ENCODE results near the gene RAD51B.
"Not testable (repeated sequence)": the region's sequence is repeated elsewhere in the genome, so short reads cannot be mapped to it uniquely, and the experiment has no call there.

The RAD51B gene

DNA sequence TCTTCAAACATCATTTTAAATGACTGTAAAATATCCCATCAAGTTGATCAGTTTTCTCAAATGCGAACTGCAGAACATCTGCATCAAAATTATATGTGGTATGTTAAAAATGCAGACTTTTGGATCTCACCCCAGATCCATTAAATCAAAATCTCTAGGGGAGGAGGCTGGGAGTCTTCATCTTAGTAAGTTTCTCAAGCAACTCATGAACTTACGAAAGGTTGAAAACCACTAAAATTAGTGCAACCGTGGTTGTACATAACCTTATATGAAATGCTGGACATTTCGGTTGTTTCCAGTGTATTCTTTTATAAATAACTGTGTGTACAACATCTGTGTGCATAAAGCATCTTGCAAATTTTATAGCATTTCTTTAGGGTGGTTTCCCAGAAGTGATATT lies 934.1 kb downstream of the RAD51B start:
- DNase-seq (ENCODE audit: low read depth) = no peak

DNA sequence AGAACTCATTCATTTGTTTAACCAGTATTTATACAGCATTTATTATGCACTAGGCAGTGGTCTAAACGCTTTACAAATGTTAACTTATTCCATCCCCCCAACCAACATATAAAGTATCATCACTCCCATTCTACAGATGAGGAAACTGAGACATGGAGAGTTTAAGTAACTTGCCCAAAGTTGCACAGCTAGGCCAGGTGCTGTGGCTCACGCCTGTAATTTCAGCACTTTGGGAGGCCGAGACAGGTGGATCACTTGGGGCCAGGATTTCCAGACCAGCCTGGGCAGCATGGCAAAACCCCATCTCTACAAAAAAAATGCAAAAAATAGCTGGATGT lies 935.4 kb downstream of the RAD51B start:
- DNase-seq (ENCODE audit: low read depth) = no peak

DNA sequence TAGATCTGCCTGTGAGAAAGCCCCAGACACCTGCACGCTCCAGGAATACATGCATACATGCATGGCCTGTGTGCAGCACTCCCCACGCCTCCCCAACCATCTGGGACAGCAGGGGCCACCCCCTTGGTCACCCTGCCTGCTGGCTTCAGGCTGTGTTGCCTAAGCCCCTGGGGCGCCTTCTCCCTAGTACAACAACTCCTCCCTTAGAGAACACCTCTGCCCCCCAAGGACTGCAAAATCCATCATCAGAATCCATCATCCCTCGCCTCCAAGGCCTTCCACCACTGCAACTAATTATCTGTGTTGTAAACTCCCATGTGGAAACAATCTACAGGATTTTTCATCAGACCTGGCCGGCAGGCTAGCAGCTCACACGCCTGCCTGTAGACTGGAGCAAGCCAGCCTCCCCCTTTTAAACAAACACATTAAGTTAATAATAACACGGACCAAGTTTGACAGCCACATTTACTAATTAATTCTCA lies 936.5 kb downstream of the RAD51B start:
- DNase-seq (ENCODE audit: low read depth) = no peak

DNA sequence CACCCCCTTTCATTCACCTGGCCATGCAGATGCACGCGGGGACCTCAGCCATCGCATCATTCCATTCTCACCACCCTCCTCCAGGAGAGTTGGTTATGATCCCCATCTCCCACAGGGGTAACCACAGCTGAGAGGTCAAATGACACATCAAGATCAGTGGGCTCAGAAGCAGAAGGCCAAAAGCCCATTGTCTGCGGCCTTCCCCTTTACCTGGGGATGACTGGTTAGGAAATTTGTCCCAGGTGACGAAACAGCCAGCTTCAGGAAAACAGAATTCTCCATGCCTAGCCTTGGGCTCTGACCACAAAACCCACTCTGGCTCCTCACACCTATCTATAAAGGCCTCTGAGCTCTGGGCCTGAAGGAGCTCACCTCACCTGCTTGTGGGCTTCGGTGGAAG lies 937.2 kb downstream of the RAD51B start:
- DNase-seq (ENCODE audit: low read depth) = no peak

DNA sequence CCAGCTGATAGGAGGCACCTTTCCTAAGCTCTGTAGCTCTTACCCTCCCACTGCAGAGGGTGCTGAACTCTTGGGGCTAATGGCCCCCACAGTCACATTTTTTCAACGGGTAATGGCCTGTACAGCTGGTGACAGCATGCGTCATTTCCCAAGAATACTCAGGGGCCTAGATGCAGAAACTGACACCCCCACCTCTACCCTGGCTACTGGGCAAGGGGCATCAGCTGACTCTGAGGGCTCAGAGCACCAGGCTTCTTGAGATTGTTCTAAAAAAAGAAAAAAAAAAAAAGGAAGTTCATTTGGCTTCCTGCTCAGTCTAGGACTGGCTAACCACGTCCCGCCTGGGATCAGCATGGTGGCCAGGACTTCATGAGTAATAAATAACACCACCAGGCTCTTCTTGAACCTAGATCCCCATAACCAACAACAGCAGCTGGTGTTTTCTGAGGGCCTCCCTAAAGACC lies 938.1 kb downstream of the RAD51B start:
- DNase-seq (ENCODE audit: low read depth) = no peak

DNA sequence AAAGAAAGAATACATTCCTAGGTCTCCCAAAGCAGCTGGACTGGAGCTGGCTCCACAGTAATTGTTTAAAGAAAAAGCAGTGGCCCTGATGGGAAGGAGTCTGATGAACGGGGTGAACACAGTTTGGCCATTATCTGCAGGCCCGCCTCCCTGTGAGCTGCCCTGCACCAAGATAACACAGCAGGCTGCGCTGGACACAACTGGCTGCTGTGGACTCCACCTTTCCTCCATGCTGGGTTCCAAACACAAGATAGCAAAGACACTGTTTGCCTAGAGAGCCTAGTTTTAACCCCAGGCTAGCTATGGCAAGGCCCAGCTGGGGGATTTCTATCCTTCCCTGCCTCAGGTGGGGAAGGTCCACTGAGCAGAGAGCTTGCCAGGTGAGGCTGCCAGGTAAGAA lies 938.7 kb downstream of the RAD51B start:
- DNase-seq (ENCODE audit: low read depth) = no peak

DNA sequence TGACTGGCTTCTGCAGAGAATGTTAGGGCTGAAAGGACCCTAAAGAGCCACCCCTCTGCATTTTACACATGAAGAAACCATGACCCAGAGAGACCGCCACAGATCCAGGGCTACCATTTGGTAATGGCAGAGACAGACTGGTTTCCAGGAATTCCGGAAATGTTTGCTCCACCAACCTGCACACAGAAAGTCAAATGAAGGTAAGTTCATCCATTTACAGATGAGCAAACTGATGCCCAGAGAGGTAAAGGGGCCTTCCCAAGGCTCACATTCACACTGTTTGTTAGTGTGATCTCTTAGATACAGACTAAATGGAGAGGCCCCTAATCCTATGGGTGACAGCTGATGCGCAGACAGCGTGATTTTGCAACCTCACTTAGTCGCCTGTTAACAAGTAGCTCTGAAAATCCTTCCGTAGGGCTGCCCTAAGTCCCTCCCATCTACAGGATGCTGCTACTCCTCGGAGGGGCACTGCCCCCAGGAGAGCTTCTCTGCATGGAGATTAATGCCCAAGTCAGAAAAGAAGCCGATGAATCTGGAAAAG lies 939.5 kb downstream of the RAD51B start:
- no peak for DNase-seq (ENCODE audit: low read depth)

DNA sequence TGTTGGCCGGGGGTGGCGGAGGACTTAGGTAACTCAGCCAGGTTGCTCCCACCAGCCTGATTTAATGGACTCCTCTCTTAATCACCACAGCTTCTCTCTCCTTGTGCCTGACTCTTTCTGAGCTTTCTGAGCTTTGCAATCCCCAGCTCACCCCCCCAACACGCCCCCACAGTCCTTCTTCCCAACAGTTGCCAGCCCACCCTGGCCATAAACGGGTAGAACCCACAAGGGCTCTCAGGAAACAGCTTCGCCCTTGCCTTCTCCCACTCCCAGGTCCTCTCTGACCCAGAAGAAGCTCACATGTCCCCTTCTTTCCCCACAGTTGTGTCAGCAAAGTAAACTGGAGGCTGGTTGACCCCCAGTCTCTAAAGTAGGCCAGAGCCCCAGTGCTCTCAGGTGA lies 940.4 kb downstream of the RAD51B start:
- no peak for DNase-seq (ENCODE audit: low read depth)

DNA sequence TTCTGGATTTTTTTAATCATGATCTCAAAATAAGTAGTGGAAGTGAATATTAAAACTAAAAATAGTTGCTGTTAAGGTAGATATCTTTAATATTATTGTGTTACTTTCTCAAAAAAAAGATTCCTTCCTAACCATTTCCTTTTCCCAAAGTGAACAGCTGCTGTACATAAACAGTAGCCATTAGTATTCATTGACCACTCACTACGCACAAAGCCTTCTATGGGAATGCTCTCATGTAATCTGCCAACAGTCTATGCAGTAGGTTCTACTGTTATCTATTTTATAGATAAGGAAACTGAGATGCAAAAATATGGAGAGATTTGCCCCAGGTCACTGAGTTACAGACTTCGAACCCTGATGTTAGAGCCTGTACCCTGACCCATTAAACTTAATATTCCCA lies 941.2 kb downstream of the RAD51B start:
- DNase-seq (ENCODE audit: low read depth) = no peak

DNA sequence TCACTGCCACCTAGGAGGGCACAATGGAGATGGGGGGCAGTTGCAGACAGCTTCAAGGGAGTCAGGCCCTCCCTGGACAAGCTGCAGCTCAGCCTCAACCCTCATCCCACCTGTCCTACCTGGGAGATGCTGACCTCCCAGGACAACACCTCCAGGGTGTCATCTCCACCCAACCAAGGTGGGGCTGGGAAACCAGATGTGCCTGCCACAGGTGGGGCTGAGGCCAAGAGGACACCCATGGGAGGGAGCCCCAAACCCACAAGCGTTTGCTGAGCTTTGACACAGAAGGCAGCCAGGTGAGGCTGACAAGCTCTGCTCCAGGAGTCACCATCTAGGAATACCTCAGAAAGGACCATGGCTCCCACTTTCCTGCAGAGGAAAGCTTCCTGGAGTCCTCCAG lies 941.8 kb downstream of the RAD51B start:
- no peak for DNase-seq (ENCODE audit: low read depth)

DNA sequence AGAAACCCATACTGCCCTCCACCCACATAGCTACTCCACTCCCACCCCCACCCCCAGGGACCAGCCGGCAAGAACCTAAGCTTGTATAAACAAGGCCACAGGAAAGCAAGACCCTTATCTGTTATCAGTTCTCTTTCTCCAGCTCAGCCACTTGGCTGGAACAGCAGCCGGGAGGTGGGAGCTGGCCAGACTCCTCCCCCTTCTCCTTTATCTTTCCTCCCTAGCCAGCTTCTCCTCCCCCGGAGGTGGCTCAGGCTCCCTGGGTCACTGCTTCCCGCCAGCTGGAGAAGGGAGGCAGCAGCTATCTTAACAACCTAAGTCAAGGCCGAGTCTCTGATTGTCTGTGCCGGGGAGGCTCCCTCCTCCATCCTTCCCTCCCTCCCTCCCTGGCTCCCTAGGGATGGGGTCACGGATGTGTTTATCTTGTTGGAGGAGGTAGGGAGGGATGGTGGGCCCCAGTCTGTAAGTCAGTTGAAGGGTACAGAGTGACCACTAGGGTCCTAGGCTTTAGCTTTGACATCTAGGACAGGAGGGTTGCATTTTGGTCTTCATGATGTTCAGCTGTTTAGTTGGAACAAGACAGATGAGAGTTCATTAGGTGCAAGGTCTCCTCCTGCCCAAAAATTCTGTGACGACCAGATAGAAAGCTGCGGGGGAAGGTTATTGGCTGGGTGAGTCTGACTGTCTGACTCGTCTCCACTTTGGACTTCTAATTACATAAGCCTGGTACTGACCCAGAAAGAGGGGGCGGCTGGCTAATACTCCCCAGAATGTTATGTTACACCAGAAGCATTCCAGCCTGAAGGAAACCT lies 943.6 kb downstream of the RAD51B start:
- no peak for DNase-seq (ENCODE audit: low read depth)

DNA sequence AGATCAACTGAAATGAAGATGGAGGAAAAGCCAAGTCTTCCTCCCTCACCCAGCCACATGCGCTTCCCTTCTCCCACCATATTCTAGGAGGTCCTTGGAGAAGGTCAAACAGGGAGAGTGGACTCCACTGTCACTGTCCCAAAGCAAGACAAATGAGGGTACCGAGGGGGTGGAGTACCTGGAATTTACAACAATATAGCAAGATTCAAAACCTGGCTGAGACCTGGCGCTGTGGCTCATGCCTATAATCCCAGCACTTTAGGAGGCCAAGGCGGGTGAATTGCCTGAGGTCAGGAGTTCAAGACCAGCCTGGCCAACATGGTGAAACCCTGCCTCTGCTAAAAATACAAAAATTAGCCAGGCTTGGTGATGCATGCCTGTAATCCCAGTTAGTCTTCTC lies 944.3 kb downstream of the RAD51B start:
- not testable (repeated sequence) for DNase-seq (ENCODE audit: low read depth)

DNA sequence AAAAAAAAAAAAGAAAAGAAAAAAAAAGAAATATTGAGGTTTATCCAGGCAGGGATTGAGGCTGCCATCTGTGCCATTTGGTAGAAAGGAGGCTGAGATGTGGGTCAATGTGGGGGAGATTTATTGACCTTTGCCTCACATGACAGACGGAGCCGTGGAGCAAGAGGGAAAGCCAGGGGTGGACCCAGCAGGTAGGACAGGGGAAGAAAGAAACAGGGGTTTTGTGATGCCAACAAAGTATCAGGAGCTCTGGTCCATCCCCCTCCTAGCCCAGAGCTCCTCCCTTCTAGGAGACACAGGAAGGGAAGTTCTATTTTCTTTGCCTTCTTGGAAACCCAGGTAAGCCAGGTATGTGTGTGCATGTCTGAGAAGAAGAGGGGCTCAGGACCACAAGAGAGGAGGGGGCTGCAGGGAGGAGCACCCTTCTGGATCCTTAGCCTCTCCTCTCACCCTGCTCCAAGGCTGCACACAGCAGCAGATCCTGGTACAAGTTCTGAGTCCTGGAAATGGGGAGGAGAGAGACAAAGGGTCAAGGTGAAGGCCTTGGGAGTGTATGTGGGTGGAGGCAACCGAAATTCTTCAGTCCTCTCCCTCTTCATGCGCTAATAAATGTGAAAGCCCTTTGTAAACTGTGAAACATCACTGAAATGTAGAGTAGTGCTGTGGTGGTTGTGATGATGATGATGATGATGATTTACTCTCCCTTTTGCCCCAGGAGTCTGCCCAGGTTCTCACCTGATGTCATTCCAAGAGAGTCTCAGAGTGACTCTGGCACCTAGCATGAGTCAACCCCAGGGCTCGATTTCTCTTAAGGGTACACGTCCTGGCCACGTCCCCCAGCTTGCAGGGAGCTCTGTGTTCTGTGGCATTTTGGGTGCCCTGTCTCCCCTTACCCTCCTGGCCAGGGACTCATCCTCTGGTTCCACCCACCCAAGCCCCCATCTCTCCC lies 947.0 kb downstream of the RAD51B start:
- no peak for DNase-seq (ENCODE audit: low read depth)

DNA sequence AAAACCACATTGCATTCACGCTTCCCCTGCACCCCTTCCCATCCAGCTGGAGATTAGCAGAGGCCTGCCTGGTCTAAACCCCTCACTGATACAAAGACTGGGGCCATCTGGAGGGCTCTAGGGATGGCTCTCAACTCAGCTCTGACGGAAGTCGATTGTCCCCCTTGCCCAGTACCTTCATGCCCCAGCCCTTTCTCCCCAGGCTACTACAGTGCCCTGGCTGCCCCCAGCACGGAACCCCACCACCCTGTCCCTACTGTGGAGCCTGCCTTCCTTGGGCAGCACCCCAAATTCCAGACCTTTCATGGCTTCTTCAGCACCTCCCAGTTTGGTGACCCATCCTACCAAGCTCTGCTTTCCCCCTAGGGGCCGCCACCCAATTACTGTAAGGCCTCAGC lies 947.7 kb downstream of the RAD51B start:
- no peak for DNase-seq (ENCODE audit: low read depth)

DNA sequence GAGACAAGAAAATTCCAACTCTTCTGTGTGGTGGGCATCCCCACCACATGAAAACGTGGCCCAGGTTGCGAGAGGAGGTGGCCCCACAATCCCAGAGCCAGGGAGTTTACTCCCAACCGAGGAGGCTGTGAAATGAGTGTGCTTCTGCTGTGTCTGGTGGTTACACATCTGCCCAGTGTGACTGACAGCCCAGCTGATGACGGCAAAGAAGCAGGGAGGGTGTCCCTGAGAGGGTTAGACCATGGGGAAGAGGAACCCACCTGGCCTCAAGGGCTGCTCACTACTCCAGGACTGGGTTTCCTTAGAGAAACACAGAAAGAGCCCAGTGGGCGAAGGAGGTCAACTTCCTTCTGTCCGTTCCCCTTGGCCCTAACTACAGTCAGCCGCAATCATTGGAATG lies 948.7 kb downstream of the RAD51B start:
- no peak for DNase-seq (ENCODE audit: low read depth)

DNA sequence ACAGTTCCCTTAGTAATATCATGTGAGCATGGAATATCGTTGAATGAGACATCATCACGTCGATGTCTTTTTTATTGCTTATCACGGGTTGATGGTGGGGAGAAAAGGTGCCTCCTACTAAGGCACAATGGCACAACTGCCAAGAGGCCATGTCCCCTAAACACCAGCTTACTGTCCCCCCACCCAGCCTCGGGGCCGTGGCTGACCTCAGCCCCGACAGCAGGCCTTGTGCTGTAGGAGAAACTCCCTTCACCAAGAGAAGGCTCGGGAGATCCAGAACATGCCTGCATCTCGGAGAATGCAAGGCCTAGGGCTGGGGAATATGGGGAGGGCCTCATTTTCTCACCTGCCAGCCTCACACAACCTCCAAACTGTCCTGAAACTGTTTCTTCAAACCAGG lies 950.5 kb downstream of the RAD51B start:
- no peak for DNase-seq (ENCODE audit: low read depth)

DNA sequence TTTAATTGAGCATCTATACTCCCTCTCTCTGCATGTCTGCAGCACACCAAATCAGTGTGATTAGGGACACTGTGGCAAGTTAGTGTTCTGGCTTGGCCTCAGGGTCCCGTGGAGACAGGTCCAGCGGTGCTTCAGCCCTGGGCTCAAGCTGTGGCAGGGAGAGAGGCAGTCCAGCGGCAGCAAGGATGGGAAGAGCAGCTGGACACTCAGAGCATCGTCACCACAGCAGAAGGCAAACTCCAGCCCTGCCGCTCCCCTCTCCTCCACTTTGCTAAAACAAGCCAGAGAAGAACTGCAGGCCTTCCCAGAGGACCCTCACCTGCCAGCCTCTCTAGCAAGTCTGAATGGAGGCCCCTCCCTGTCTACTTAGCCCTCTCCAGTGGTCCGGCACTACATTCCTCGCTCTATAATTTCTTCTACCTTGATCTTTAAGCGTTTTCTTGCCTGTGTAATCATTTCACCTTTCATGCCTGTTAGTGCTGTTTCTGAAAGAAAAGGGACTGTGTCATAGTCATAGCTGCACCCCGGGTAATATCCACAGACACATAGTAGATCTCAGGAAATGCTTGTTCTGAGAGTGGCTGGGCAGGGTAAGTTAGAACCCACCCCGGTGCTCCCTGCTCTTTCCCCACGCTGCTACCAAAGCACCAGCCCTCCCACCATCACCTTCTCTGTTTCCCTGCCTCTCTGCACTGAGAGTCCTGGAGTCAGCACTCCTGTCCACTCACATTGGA lies 951.1 kb downstream of the RAD51B start:
- no peak for DNase-seq (ENCODE audit: low read depth)

DNA sequence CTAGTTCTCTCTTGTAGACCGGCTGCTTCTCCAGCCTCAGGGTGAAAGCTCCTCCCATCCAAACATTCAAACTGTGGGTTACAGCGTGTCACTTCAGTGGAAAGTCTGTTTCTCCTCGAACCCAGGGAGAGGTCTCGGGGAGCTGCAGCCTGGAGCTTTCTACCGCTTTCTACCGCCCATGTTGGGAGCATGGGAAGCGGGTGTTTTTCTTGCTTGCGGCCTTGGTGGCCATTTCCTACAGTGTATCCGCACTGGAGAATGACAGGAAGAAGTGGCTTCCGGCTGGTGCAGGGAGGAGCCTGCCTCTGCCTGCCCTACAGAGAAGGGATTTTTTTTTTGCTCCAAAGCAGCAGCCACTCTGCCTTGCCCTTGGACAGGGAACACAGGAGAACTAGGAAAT lies 952.1 kb downstream of the RAD51B start:
- DNase-seq (ENCODE audit: low read depth) = no peak

DNA sequence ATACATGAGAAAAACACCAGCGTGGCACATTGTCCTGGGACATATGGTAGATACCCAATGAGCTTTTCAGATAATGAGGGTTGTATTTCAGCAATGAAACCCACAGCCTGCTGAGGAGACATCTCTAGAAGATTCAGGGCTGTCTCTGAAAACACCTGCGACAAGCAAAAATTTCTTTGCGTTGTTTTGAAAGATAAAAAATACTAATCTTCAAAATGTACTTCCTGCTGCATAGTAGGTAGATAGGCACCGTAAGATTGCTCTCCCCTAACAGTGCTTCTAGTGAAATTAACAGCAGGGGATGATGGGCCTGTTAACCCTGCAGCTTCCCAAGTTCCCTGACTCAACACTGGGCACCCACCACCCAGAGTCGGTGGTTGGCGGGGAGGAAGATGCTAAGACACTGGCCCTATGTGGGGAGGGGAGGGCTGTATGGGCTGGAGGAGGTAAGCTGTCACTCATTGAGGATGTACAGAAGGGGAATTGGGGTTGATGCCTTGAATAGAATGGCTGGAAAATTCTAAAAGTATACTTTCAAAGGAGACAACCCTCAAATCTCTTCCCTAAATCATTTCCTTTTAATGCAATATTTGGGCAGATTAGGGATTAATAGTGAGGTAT lies 953.3 kb downstream of the RAD51B start:
- no peak for DNase-seq (ENCODE audit: low read depth)

DNA sequence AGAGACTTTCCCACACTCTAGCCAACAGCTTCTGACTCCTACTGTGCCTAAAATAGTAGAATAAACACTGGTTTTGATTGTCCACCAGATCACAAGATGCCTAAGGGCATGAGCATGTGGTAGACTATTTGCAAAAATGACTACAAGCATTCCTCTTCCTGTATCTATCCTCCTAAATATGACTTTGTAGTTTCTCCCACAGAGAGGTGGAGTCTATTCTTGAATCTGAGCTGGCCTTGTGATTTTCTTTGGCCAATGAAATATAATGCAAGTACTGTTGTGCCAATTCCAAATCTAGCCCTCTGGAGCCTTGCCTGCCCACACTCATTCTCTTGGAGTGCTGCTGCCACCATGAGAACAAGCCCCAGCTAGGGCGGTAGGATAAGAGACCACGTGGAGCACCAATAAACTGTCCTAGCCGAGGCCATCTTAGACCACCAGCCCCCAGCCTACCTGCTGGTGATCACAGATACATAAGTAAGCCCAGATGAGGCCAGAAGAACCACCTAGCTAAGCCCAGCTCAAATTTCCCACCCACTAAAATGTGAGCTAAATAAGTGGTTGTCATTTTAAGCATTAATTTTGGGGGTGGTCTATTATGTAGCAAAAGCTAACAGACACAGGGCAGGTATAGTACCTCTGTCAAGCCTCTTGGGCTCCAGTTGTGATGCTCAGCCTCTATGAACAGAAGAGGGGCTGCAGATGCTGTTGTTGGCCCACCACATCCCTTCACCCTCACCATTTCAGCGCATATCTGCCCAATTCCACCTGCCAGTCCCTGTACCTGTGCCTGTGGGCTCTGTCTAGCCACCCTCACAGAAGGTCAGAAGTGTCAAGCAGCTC lies 955.4 kb downstream of the RAD51B start:
- DNase-seq (ENCODE audit: low read depth) = no peak
